G401 (cell line): ENCODE results near the gene USH2A. TPM values are rescaled to one million over a fixed set of nuclear protein-coding genes. Genes with fewer than 3 reads are reported as not detected.

Experiments
- DNase-seq: peaks from one replicate; pipeline ENCODE4 v3.0.0-alpha.2; 2015; ENCODE audit warnings: low spot score
- in situ Hi-C: cut with HindIII; loops from 2 replicates; pipeline ENCODE4 v1.10.0; 2016; ENCODE audit warnings: low sequenced_read_pairs, mixed read lengths
- total RNA-seq: library from RNA; depleted of rRNA; stranded (reverse); fragments of >200 nt; shearing (Covaris generic); gene quantifications from 2 replicates; pipeline ENCODE4 v1.2.3, GENCODE V29; 2014

USH2A gene
- total RNA-seq, 1 experiment from 2014 or later, result not detected

GRCh38 chr1:216076751-216077150 lies 346.5 kb downstream of the USH2A start:
- no peak for DNase-seq
- in situ Hi-C loops, result no loop called here

- DNase-seq, result no peak
- in situ Hi-C loops, result no loop called here
These were observed 347.9 kb downstream of the USH2A start for GRCh38 chr1:216075339-216075738.

GRCh38 chr1:216073793-216074595 lies 349.3 kb downstream of the USH2A start:
- no peak for DNase-seq
- in situ Hi-C loops, result no loop called here

- DNase-seq, result no peak
- in situ Hi-C loops, result no loop called here
These were observed 352.0 kb downstream of the USH2A start for GRCh38 chr1:216071262-216071661.

- in situ Hi-C loops, result no loop called here
These were observed 358.6 kb downstream of the USH2A start for GRCh38 chr1:216064643-216065042.

GRCh38 chr1:216057947-216058346 lies 365.3 kb downstream of the USH2A start:
- in situ Hi-C loops, result no loop called here
- DNase-seq, result no peak

More at GRCh38 chr1:216064643-216065042, 358.6 kb downstream of the USH2A start:
- no peak for DNase-seq

GRCh38 chr1:216057063-216057462 lies 366.2 kb downstream of the USH2A start:
- no peak for DNase-seq

GRCh38 chr1:216055004-216055403 lies 368.2 kb downstream of the USH2A start:
- in situ Hi-C loops, result no loop called here

More at GRCh38 chr1:216057063-216057462, 366.2 kb downstream of the USH2A start:
- in situ Hi-C loops, result no loop called here

GRCh38 chr1:216054600-216054999 lies 368.6 kb downstream of the USH2A start:
- peak; percentile 41 for DNase-seq
- in situ Hi-C loops, result no loop called here

More at GRCh38 chr1:216055004-216055403, 368.2 kb downstream of the USH2A start:
- no peak for DNase-seq

- no peak for DNase-seq
- in situ Hi-C loops, result no loop called here
These were observed 372.2 kb downstream of the USH2A start for GRCh38 chr1:216051071-216051470.

GRCh38 chr1:216049741-216050430 lies 373.4 kb downstream of the USH2A start:
- DNase-seq, result no peak
- in situ Hi-C loops, result no loop called here

- in situ Hi-C loops, result no loop called here
- no peak for DNase-seq
These were observed 375.3 kb downstream of the USH2A start for GRCh38 chr1:216047811-216048572.

- DNase-seq, result no peak
- in situ Hi-C loops, result no loop called here
These were observed 376.9 kb downstream of the USH2A start for GRCh38 chr1:216046336-216046735.

GRCh38 chr1:216045400-216045799 lies 377.8 kb downstream of the USH2A start:
- in situ Hi-C loops, result no loop called here
- DNase-seq, result no peak

- no peak for DNase-seq
These were observed 378.7 kb downstream of the USH2A start for GRCh38 chr1:216044538-216044937.

GRCh38 chr1:216034506-216034905 lies 388.7 kb downstream of the USH2A start:
- in situ Hi-C loops, result no loop called here
- no peak for DNase-seq

More at GRCh38 chr1:216044538-216044937, 378.7 kb downstream of the USH2A start:
- in situ Hi-C loops, result no loop called here

GRCh38 chr1:216032961-216033614 lies 390.2 kb downstream of the USH2A start:
- in situ Hi-C loops, result no loop called here
- no peak for DNase-seq

GRCh38 chr1:216032284-216032683 lies 391.0 kb downstream of the USH2A start:
- DNase-seq, result no peak
- in situ Hi-C loops, result no loop called here

- no peak for DNase-seq
- in situ Hi-C loops, result no loop called here
These were observed 394.6 kb downstream of the USH2A start for GRCh38 chr1:216028631-216029030.
